Right ventricle myocardium superior (tissue), 1 donor: ENCODE measurements around the gene CAMK2N2. TPM values are rescaled to one million over a fixed set of nuclear protein-coding genes. Genes with fewer than 3 reads are reported as not detected.
A peak's percentile ranks its signal among the peaks of the same experiment; 100 is the strongest.

Experiments
- ATAC-seq: fragments of 200-7000 bp; cut with Tn5 transposase; one replicate; pipeline ENCODE4 v1.9.1; 2020; ENCODE audit warnings: mild to moderate bottlenecking; ENCODE audit not compliant: poor library complexity
- DNase-seq: peaks from one replicate; pipeline ENCODE4 v3.0.0-alpha.2; 2020
- intact Hi-C: fragments of 100-400 bp; cut with DNase I; formaldehyde crosslinking; loops from one replicate; pipeline ENCODE4 v1.11.2; 2022
- microRNA-seq: library from miRNA; unstranded; fragments of <30 nt; microRNA quantifications from one replicate; pipeline ENCODE4 v1.2.0, GENCODE V29; 2020
- total RNA-seq: library from RNA; stranded (reverse); fragmentation: NEBNext Ultra II Directional; extraction: Animal tissue kit (Norgen Biotek cat#: 25700); gene quantifications from one replicate; pipeline ENCODE4 v1.2.1, GENCODE V29; 2021
- donor health status: DM: no; HTN: yes; CAD: no; lungs with severe emphysema.

Gene CAMK2N2
- total RNA-seq, 1 donor from 2014 or later: not detected

DNA sequence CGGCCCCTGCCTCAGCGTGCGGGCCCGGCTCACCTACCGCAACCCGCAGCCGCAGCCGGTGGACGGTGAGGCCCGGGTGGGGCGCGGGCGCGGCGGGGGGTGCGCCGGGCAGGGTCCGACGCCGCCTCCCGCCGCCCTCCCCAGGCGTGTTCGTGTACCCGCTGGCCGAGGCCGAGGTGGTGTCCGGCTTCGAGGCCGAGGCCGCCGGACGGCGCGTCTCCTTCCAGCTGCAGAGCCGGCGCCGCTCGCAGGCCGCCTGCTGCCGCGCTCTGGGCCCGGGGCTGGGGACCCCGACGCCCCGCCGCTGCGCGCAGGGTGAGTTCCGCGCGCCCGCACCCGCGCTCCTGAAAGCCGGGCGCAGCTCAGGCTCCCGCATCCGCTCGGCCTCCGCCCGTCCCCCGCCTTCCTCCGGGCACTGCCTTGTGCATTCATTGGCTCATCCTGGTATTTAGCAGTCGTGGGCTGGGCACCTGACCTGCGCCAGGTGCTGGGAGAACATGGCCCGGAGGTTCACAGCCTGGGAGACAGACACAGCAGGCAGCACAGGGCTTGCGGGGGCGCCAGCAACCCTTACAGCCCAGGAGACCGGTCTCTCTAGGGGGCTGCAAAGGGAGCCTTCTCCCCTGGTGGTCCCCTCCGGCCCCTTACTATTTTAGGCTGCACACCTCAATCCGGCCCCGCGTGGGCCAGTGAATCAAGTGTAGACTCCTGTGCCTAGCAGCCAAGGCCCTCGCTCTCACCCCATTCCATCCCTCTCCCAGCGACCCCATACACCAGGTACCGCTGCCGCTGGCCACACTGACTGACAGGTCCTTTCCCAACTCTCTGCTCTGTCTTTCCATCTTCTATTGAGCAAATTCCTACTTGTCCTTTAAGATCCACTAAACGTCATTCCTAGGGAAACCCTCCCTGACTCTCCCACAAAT, 30.5 kb downstream of the CAMK2N2 start:
- intact Hi-C loops: no loop called here
- ATAC-seq (no peak), DNase-seq (no peak)

DNA sequence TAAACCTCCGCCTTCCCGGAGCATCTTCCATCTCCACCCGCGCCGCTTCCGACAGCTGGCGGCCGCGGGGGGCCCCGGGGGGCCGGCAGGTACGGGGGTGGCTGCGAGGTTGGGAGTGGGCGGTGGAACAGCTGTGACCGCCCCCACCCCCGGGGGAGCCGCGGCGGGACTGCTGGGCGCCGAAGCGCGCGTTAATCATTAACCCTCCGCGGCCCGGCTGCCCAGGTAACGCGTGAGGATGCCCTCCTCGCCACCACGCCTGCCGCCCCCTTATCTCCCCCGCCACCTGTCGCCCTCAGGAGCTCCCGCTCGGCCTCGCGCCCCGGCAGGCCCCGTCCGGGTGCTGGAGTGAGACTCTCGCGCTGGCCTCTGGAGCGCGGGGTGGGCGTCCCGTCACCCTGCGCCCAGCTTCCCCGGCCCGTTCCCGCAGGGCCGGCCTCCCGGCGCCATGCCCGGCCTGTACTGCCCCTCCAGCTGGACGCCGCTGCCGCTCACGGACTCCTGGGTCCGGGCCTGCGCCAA, 31.2 kb downstream of the CAMK2N2 start:
- DNase-seq (no peak), ATAC-seq (no peak)
- intact Hi-C loops: no loop called here

DNA sequence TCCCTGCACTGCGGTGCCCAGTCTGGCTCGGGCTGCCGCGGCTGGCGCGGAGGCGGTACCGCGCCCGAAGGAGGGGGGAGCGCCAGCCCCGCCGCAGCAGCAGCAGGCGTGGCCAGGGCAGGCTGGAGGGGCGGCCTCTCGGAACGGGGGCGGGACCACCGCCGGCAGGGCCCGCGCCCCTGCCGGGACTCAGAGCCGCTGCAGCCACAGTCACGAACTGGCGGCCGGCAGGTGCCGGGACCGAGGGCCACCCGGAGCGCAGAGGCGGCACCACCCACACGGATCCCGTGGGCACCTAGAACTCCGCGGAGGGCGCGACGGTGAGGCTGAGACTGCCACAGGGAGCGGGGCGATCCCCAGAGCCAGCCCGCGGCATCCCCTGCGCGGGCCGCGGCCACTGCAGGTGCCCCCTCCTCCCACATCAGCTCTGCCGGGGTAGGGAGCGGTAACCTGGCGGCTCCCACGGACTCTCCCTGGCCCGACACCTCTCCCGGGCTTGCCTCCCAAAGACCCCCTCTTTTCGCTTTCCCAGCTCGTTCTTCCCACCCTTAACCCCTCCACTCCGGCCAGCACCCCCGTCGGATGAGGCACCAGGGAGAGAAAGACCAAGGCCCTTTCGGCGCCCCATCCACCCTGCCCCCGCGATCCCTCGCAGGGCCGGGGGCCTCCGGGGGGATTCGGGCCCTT, 31.8 kb downstream of the CAMK2N2 start, which contains the start of gene VWA5B2:
Gene VWA5B2 (plus strand): TSS at position 192 of the 687 bp plus-strand sequence. CDS start 944 bp downstream, outside the sequence.
- DNase-seq: peak; percentile 64

DNA sequence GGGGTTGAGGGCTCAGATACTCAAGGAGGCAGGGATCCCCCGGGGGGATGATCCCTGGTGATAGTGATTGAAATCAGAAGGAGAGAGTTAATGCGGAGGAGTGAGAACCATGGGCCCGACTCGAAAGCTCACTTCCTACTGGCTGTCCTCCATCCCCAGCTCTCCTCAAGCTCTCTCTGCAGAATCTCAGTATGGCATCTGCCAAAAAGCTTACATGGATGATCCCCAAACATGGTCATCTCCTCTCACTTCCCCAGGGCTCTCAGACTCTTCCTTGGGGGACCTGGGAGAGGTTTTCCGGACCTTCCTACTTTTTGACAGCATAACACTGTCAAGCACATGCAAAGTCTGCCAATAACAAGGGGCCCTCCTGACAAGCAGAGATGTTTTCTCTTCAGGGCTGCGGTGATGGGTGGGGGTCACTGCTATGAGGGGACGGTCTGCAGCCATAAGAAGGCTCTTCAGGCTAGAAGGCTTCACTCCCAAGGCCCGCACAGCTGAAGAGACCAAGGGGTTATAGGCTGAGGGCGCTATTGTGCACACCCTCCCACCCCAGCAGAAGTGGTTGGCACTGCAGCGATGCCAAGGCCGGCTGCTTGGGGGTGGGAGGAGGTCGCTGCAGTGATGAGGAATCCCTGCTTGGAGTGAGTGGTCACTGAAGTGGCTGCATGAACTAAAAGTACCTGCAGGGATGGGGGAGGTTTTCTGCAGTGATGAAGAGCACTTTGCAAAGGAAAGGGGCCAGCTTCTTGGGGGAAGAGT, 32.8 kb downstream of the CAMK2N2 start:
- intact Hi-C loops: no loop called here
- ATAC-seq: no peak
- no peak for DNase-seq

More for the DNA sequence above, 31.8 kb downstream of the CAMK2N2 start, which contains the start of gene VWA5B2:
- peak; percentile 91 for ATAC-seq
- intact Hi-C loops: no loop called here

DNA sequence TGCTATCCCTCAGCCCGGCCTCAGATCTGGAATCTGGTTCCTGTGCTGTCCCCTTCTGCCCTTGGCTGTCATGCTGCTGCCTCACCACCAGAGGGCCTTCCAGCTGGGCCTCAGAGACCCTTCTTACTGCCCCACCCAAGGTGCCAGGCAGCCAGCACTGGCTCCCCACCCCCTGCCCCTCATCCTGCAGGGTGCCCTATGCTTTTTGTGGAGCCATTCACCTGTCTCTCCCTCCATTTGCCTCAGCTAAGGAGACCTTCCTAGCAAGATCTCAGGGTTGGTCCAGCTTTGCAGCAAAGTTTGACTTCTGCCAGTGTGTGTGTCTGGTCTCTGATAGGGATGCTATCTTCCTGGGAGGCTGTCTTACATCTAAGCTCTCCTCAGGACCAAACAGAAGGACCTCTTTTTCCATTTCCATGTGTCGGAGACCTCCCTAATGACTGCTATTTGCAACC, 33.8 kb downstream of the CAMK2N2 start:
- peak; percentile 46 for ATAC-seq
- DNase-seq: no peak
- intact Hi-C loops: no loop called here

DNA sequence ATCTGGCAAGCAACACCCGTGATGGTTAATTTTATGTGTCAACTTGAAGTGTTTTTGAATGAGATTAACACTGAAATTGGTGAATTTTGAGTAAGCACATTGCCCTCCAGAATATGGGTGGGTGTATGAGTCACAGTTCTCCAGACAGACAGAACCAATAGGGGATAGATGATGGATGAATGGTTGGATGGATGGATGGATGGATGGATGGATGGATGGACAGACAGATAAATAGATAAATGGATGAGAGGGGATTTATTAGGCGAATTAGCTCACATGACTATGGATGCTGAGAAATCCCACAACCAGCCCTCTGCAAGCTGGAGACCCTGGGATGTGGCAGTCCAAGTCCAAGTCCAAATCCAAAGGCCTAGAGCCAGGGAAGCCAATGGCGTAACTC, 37.4 kb downstream of the CAMK2N2 start:
- ATAC-seq: no peak
- DNase-seq: no peak

DNA sequence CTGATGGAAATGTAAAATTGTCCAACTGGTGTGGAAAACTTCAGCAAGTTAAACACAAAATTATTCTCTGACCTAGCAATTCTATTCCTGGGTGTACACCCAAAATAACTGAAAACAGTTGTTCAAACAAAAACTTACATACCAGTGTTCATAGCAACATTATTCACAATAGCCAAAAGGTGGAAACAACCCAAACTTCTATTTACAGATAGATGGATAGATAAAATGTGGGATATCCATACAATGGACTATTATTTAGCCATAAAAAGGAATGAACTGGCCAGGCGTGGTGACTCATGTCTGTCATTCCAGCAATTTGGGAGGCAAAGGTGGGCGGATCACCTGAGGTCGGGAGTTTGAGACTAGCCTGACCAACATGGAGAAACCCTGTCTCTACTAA, 38.8 kb downstream of the CAMK2N2 start:
- DNase-seq (no peak), ATAC-seq (no peak)
- intact Hi-C loops: no loop called here

More for the DNA sequence above, 37.4 kb downstream of the CAMK2N2 start:
- intact Hi-C loops: no loop called here

DNA sequence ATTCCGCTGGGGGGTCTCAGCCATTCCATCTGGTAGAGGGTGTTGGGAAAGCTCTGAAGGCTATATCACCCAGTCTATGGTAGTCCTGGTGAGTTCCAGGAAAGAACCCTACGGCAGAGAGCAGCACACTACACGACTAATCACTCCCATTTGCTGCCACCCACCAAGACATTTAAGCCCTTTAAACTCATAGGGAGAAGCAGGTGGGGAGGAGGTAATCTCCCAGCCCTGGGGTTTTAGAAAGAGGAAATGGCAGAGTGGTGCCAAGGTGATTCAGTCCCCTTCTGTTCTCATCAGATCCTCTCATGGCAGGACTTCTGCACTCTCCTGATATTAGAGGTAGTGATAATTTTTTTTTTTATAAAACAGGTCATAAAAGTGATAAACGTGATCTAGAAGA, 42.5 kb downstream of the CAMK2N2 start:
- intact Hi-C loops: no loop called here
- ATAC-seq: no peak

DNA sequence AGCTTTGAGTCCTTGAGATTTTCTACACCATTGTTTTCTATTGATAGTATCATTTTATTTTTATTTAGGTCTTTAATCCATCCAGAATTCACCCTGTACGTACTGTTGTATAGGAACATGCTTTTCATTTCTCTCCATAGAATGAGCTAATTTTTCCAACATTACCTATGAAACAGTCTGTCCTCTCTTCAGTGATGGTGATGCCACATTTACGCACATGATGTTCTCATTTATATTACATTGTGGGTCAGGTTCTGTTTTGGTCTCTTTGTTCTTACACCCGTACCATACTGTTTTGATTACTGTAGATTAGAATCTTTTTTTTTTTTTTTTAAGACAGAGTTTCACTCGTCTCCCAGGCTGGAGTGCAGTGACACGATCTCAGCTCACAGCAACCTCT, 49.6 kb downstream of the CAMK2N2 start:
- no peak for DNase-seq
- ATAC-seq: no peak
- intact Hi-C loops: no loop called here

More for the DNA sequence above, 42.5 kb downstream of the CAMK2N2 start:
- no peak for DNase-seq

DNA sequence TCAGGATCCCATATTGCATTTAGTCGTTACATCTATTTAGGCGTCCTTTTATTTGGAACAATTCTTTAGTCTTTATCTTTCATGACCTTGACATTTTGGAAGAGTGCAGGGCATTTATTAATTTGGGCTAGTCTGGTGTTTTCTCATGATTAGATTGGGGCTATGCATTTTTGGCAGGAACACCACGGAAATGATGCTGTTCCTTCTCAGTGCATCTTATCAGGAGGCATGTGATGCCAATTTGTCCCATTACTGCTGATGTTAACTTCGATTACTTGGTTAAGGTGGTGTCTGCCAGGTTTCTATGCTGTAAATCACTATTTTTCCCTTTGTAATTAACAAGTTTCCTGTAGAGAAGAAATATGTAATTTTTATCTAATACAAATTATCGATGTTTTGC, 50.1 kb downstream of the CAMK2N2 start:
- no peak for DNase-seq
- intact Hi-C loops: no loop called here
- ATAC-seq: no peak

Small RNA genes within 50 kb of the gene (microRNA-seq; reads per million reads assigned to microRNA genes)
- gene MIR1224: not detected

Other genes with a start within 250 kb of the CAMK2N2 start
- 44.5 TPM for gene ABCC5, start 243.7 kb downstream of the CAMK2N2 start, total RNA-seq
- gene HTR3D, start 229.8 kb downstream of the CAMK2N2 start, total RNA-seq: not detected
- gene HTR3C, start 208.5 kb downstream of the CAMK2N2 start, total RNA-seq: not detected
- gene HTR3E, start 164.5 kb downstream of the CAMK2N2 start, total RNA-seq: not detected
- 31.4 TPM for gene EIF2B5, start 126.2 kb downstream of the CAMK2N2 start, total RNA-seq
- gene DVL3, start 106.2 kb downstream of the CAMK2N2 start, total RNA-seq: 60.6 TPM
- 253 TPM for gene AP2M1, start 86.7 kb downstream of the CAMK2N2 start, total RNA-seq
- gene ABCF3, start 75.4 kb downstream of the CAMK2N2 start, total RNA-seq: 69.3 TPM
- gene VWA5B2, start 32.0 kb downstream of the CAMK2N2 start, total RNA-seq: not detected
- gene ALG3, start 12.6 kb downstream of the CAMK2N2 start, total RNA-seq: 14.9 TPM
- gene EEF1AKMT4, start 11.9 kb downstream of the CAMK2N2 start, total RNA-seq: 1.6 TPM
- not detected for gene ECE2, start 14.5 kb upstream of the CAMK2N2 start, total RNA-seq
- 237 TPM for gene PSMD2, start 37.7 kb upstream of the CAMK2N2 start, total RNA-seq
- gene EIF4G1, start 53.1 kb upstream of the CAMK2N2 start, total RNA-seq: 254 TPM
- 36.3 TPM for gene FAM131A, start 76.0 kb upstream of the CAMK2N2 start, total RNA-seq
- 1.9 TPM for gene CLCN2, start 100.1 kb upstream of the CAMK2N2 start, total RNA-seq
- gene POLR2H, start 100.2 kb upstream of the CAMK2N2 start, total RNA-seq: 19.9 TPM
- gene THPO, start 116.7 kb upstream of the CAMK2N2 start, total RNA-seq: 0.11 TPM
- gene CHRD, start 118.5 kb upstream of the CAMK2N2 start, total RNA-seq: 7.8 TPM